HCT116 (cell line): Measurements from ENCODE around the gene AGFG2.

Experiments
- CTCF ChIP-seq, 3 experiments: fragments of 200-600 bp in 1 of 3; sonication (generic) in 1 of 3; IDR thresholded peaks in 2 of 3; conservative IDR thresholded peaks in 1 of 3; 2 replicates each; pipeline ENCODE4 v1.5.1; 2012 to 2017; ENCODE audit warnings: low read depth in 2 of 3, low read length in 2 of 3, antibody characterized with exemption in 1 of 3, borderline replicate concordance in 1 of 3, control low read depth in 1 of 3, mild to moderate bottlenecking in 1 of 3, mixed read lengths in 1 of 3, mixed run types in 1 of 3, moderate library complexity in 1 of 3; ENCODE audit not compliant: insufficient read depth in 1 of 3
- EGR1 ChIP-seq: IDR thresholded peaks from 2 replicates; pipeline ENCODE4 v1.6.1; 2012; ENCODE audit warnings: low read depth
- EZH2 ChIP-seq: fragments of 200-600 bp; sonication (generic); IDR thresholded peaks from 2 replicates; pipeline ENCODE4 v1.6.1; 2017; ENCODE audit warnings: antibody characterized with exemption, mixed run types
- JUND ChIP-seq: IDR thresholded peaks from 2 replicates; pipeline ENCODE4 v1.6.1; 2012
- POLR2AphosphoS5 ChIP-seq: IDR thresholded peaks from 2 replicates; pipeline ENCODE4 v1.6.1; 2011; ENCODE audit warnings: mild to moderate bottlenecking, low read depth, low read length, moderate library complexity
- RAD21 ChIP-seq: IDR thresholded peaks from 2 replicates; pipeline ENCODE4 v1.6.1; 2012; ENCODE audit warnings: low read depth, mild to moderate bottlenecking
- ZBTB33 ChIP-seq: IDR thresholded peaks from 2 replicates; pipeline ENCODE4 v1.6.1; 2011; ENCODE audit warnings: mild to moderate bottlenecking, low read length, moderate library complexity; ENCODE audit not compliant: insufficient replicate concordance; ENCODE audit errors: extremely low read depth
- ZNF274 ChIP-seq: fragments of 200-500 bp; sonication (Bioruptor generic); IDR thresholded peaks from 2 replicates; pipeline ENCODE4 v1.6.1; 2014; ENCODE audit warnings: mild to moderate bottlenecking, low read depth, low read length, inconsistent platforms
- TF ChIP-seq, protein P1 (sequence below): IDR thresholded peaks from 2 replicates; pipeline ENCODE4 v1.6.1; 2012
- TF ChIP-seq, protein P2 (sequence below): IDR thresholded peaks from 2 replicates; pipeline ENCODE4 v1.6.1; 2012; ENCODE audit warnings: low read depth
- TF ChIP-seq, protein P3 (sequence below): IDR thresholded peaks from 2 replicates; pipeline ENCODE4 v1.6.1; 2012

GRCh38 chr7:100555701-100556100 lies 16.7 kb downstream of the AGFG2 start:
- TF ChIP-seq EZH2 (no peak), ZNF274 (no peak), EGR1 (no peak), RAD21 (no peak), ZBTB33 (no peak), JUND (no peak), POLR2AphosphoS5 (no peak), CTCF (IDR thresholded peaks at IDR 0.05 in 2 of 3, conservative IDR thresholded peaks at IDR 0.05 in 1 of 3; ENCODE audit: borderline replicate concordance in 1 of 3, insufficient read depth in 1 of 3, low read depth in 2 of 3, low read length in 2 of 3) (no peak)
- TF ChIP-seq, protein P1, sequence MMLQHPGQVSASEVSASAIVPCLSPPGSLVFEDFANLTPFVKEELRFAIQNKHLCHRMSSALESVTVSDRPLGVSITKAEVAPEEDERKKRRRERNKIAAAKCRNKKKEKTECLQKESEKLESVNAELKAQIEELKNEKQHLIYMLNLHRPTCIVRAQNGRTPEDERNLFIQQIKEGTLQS, result no peak
- TF ChIP-seq, protein P2, sequence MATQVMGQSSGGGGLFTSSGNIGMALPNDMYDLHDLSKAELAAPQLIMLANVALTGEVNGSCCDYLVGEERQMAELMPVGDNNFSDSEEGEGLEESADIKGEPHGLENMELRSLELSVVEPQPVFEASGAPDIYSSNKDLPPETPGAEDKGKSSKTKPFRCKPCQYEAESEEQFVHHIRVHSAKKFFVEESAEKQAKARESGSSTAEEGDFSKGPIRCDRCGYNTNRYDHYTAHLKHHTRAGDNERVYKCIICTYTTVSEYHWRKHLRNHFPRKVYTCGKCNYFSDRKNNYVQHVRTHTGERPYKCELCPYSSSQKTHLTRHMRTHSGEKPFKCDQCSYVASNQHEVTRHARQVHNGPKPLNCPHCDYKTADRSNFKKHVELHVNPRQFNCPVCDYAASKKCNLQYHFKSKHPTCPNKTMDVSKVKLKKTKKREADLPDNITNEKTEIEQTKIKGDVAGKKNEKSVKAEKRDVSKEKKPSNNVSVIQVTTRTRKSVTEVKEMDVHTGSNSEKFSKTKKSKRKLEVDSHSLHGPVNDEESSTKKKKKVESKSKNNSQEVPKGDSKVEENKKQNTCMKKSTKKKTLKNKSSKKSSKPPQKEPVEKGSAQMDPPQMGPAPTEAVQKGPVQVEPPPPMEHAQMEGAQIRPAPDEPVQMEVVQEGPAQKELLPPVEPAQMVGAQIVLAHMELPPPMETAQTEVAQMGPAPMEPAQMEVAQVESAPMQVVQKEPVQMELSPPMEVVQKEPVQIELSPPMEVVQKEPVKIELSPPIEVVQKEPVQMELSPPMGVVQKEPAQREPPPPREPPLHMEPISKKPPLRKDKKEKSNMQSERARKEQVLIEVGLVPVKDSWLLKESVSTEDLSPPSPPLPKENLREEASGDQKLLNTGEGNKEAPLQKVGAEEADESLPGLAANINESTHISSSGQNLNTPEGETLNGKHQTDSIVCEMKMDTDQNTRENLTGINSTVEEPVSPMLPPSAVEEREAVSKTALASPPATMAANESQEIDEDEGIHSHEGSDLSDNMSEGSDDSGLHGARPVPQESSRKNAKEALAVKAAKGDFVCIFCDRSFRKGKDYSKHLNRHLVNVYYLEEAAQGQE, result no peak
- TF ChIP-seq, protein P3, sequence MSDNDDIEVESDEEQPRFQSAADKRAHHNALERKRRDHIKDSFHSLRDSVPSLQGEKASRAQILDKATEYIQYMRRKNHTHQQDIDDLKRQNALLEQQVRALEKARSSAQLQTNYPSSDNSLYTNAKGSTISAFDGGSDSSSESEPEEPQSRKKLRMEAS, result no peak
